Measurements from ENCODE around the gene PCDHGA10.
"Not testable (repeated sequence)": the region's sequence is repeated elsewhere in the genome, so short reads cannot be mapped to it uniquely, and the experiment has no call there.

The PCDHGA10 gene

GRCh38 chr5:141422742-141423291, 10.0 kb downstream of the PCDHGA10 start:
- DNase-seq, result no peak

GRCh38 chr5:141427783-141428426, 15.1 kb downstream of the PCDHGA10 start:
- DNase-seq, result no peak

GRCh38 chr5:141430332-141431113, 17.7 kb downstream of the PCDHGA10 start, which contains the start of gene PCDHGA12:
PCDHGA12 (plus strand) TSS chr5:141430507; CDS start chr5:141430760, 253 bp downstream.
- no peak for DNase-seq

GRCh38 chr5:141431286-141431685, 18.5 kb downstream of the PCDHGA10 start:
- DNase-seq, result no peak

- DNase-seq, result not testable (repeated sequence)
These were observed 19.5 kb downstream of the PCDHGA10 start for GRCh38 chr5:141432308-141432707.

GRCh38 chr5:141432726-141433125, 19.9 kb downstream of the PCDHGA10 start:
- DNase-seq, result not testable (repeated sequence)

- DNase-seq, result no peak
These were observed 21.2 kb downstream of the PCDHGA10 start for GRCh38 chr5:141434006-141434405.

- no peak for DNase-seq
These were observed 24.4 kb downstream of the PCDHGA10 start for GRCh38 chr5:141437221-141437620.

- DNase-seq, result no peak
These were observed 26.8 kb downstream of the PCDHGA10 start for GRCh38 chr5:141439411-141440141.

GRCh38 chr5:141440341-141440740, 27.6 kb downstream of the PCDHGA10 start:
- no peak for DNase-seq

- no peak for DNase-seq
These were observed 28.9 kb downstream of the PCDHGA10 start for GRCh38 chr5:141441571-141442170.

GRCh38 chr5:141465351-141465750, 52.6 kb downstream of the PCDHGA10 start:
- no peak for DNase-seq

Measured in NCI-H774 (cell line).